UCSD-AML1 (cell line): ENCODE data around the gene DUSP22.

ENCODE experiments used
- DNase-seq: peaks from one replicate; lab custom pipeline; 2025; ENCODE audit not compliant: unreplicated experiment; lab: John Stamatoyannopoulos, UW

DUSP22 gene

GRCh38 chr6:296151-297122, 4.2 kb downstream of the DUSP22 start:
- no peak for DNase-seq

DNA sequence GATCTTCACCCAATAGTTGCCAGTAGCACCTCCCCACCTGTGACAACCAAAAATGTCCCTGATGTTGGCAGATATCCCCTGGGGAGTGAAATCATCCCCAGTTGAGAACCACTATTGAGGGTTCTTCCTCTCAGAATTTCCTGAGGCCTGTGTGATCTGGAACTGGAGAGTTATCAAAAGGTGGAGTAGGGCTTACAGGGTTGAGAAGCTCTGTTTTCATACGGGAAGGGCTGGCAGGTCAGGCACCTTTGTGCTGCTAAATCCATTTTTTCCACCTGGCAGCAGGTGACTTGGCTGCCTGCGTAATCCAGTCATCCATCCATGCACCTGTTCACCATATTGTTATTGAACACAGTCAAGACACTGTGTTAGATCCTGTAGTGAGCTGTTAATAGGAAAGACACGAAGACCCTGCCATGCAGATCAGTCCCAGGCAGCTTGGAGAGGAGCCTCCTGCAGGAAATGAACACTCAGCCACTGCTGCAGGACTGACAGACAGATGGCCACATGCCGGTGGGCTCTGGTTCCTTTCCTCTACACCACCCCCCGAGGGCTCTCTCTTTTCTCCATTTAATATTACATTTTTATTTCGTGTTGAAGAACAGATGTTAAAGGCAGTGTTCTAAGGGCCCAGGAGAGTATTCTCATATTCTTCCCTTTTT, 5.4 kb downstream of the DUSP22 start:
- DNase-seq, result no peak

DNA sequence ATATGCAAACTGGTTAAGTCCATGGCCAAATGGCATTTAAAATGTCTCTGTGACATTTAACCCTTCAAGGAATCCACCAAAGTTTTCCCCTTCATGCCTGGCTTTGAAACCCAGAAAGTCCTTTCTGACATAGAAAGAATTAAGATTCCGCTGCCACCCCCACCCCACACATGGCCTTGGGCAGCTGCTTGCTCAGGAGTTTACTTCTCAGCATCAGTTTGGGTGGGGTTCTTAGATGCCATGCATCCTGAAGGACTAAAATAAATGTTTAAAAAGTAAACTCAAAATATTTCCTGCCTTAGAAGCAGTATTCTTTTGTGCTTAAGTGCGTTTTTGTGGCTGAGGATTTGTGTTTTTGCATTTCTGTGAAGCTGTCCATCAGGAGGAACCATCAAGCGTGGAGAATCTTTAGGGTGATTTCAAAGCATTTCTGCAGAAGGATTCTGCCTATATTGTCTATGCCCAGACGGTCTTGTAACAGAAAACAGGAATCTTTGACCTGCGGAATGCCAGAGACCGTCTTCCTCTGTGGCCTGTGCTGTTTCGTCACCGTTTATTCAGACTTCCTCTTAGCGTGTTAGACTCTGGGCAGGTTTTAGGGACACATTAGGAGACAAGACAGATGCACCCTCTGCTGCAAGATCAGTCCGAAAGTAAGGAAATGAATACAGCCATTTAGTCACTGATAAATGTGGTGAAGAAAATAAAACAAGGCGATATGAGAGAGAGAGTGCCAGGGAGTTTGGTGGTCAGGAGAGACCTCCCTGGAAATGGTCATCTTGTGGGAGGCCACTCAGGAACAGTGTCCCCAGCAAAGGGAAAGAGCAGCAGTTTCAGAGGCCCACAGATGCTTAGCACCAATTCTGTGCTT, 6.2 kb downstream of the DUSP22 start:
- DNase-seq, result no peak

GRCh38 chr6:299104-299980, 7.1 kb downstream of the DUSP22 start:
- DNase-seq, result no peak

DNA sequence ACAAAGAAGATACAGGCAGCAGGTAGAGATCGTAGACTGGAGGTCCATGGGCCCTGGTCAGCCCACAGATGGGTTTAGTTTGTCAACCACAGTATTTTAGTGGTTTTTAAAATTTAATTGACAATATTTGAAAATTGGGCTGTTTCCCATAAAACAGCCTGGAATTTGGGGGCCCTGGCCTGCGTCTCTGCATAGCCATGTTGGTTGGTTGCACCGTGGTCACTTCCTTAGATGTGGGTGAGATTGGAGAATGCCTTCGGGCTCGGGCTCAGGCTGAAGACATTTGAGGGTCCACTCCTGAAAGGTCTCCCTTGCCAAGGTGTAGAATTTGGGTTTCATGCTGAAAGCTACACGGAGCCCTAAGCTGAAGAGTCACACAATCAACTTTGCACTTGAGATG, 7.7 kb downstream of the DUSP22 start:
- no peak for DNase-seq

DNA sequence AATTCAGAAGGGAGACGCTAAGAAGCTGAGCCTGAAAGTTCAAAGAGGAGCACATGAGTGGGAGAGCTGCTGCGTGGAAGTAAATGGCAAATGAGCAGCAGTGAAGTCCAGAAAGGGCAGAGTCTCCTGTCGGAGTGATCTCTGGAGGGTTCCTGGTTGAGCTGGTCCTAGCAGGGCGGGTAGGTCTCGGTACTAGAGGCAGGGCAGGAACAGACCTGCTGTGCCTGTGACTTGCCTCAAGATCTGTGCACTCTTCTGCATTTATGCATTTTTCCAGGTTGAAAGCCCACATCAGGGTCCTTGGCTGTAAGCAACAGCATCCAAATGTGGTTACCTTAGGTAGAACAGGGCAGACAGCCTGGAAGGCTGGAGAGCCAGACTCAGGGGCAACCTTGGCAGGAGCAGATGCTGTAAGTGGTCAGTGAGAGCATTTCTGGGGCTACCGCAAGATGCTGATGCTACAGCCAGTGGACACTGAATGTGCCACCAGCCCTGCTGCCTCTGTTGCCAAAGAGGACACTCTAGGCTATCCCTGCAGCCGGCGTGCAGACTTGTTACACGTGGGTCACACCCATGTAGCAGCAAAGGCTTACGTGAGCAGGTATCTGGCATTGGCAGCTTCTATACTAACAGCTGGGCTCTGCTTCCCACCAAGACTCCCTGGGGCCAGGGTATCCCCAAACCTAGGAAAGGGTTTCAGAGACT, 8.4 kb downstream of the DUSP22 start:
- DNase-seq, result no peak

DNA sequence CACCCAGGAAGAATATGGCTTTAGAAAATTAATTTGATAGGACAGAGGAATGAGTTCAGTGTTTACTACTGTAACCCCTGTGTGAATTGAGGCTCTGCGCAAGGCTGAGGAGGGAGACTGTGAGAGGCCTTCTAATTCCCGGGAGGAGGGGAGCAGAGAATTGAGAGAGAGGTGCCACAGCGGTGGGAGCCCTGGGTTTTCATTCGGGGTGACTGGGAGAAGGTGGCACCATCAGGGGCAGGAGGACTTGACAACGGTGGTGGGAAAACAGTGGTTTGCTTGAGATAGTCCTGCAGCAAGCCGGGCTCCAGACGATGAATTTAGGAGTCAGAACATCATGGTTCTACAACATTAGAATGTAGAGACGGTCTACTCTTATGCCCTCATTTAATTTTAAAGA, 9.2 kb downstream of the DUSP22 start:
- DNase-seq, result no peak

DNA sequence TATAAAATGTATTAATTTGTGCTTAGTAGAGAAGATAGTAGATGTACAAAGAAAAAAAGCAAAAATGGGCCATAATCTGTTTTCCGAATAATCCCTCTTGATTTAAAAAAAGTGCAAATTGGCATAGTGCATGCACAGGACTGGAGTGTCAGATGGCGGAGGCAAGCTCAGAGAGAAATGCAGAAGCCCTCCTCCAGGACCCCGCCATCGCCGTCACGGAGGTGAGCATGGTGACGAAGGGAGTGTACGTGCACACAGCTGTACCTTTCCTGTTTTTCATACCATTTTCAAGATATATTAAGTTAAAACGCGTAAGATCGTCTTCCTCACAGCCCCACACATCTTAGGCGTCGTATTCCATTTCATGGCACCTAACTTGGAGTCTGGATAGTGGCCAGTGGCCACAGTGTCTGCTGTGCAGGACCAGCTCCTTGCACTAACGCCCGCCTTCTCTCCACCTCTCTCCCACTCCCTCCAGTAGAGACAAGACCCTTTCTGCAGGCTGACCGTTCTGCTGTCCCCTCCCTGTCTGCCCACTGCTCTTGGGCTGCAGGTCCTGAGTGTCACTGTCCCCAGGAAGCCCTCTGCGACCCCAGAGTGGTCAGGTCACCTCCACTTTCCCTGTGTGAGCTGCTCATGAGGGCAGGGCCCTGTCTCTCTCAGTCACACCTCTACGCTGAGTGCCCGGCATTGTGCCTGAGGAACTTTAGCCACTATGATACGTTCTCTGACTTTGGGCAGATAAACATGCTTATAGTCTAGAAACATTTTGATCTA, 9.8 kb downstream of the DUSP22 start:
- no peak for DNase-seq

DNA sequence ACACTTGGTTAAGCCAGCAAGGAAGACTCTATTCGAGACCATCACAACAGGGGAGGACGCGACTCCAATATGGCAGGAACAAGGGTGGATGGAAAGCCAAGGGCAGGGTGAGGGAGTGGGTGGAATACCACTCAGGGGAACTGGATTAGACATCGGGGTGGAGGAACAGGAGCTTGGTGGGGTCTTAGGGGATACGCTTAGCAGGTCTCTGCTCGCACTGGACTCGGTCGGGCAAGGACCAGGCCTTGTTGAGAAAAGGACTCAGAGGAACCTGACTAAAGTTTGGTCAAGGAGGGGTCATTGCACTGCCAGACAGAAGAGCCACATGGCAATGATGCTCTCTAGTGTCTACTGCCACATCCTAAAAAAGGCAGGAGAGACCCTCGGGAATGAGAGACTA, 10.5 kb downstream of the DUSP22 start:
- no peak for DNase-seq

- no peak for DNase-seq
Observed at GRCh38 chr6:303263-303662, 11.0 kb downstream of the DUSP22 start.

DNA sequence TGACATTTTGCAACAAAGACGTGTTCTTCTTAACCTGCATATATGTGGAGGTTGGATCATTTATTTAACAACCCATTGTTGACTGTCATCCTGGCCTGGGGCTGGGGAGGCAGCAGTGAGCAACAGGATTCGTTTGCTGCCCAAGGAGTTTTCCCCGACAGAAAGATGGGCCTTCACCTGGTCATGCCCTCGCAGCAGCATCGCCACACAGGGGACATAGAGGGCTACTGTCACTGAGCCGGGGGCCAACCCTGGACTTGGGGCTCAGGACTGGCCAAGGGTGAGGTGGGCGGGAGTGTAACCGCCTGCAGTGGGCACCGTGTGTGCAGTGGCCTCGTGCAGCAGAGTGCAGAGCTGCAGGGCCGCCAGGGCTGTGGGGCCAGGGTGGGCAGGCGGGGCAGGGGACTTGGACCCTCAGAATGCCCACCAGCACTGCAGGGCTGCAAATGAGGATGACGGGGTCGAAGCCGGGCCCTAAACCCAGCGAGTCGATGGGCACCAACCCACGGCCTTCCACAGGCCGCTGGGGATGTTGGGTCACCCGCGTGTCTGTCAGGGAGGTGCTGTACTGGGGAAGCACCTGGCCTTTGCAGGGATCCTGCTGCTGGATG, 11.8 kb downstream of the DUSP22 start:
- DNase-seq, result no peak

- DNase-seq, result no peak
Observed at GRCh38 chr6:304833-305370, 12.6 kb downstream of the DUSP22 start.

DNA sequence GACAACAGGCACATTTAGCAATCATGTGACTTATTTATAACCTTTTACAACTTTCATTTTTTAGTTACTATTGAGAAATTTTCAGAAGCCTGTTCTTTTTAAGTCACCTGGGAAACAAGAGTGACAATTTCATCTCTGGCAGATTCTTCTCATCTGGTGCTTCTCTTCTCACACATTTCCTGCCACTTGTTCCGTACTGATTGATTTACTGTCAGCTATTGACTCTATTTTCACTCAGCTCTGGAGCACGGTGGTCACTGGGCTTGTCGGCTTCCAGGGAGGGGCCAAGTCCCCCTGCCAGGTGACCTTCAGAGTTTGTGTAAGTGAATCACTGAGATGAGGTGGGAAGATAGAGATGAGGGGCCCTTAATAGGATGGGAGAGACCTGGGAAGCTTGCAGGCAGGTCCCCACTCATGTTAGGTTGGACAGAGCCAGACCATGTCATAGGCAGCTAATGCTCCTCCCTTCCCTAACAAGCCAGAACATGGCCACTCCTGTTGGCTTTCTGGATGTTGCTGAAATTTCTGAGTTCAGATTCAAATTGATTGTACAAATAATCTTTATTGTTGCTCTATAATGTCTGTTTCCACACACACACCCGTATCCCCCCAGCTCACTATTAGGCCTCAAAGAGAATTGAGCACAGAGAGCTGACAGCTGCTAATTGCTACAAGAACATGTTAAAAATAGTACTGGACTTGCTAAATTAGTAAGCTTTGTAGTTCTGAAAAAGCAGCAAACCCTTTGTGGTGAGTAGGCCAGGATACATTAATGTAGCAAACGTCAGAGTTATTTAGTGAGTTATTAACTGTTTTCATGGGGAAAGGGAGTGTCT, 13.3 kb downstream of the DUSP22 start:
- DNase-seq, result no peak

DNA sequence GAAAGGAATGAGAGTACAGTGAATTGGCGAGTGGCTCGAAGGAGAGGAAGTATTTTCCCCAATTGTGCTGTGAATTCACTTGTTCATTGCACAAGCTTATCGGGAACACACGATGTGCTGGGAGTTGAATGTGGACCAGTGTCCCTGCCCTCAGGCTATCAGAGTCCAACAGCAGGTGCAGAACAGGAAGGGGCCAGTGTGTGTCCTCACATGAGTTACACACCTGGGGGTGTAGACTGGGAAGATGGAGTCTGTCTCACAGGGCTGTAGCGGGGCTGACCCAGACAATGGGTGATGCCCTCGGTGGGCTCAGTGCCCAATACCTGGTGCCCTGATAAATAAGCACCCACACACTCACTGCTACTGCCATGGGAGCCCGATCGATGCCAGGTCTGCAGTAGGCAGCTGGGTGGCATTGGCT, 14.4 kb downstream of the DUSP22 start:
- DNase-seq, result no peak

GRCh38 chr6:307065-307814, 15.0 kb downstream of the DUSP22 start:
- DNase-seq, result no peak

DNA sequence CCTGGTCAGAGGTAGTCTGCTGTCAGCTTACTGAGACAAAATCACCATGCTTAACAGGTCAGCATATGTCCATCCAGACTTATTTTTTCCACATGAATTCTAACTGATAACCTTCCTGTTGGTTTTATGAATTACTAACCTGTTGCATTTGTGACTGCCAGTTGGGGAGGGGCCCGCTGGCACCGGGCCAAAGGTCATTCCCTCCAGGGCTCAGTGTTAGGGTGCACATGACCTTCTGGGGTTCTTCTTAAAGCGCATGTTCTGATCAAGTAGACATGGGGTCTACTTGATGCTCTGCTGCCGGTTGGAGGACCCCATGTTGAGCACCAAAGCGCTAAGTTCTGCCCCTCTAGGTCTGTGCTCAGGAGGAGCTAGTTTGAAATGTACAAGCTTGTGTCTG, 15.6 kb downstream of the DUSP22 start:
- DNase-seq, result no peak

GRCh38 chr6:308307-308706, 16.0 kb downstream of the DUSP22 start:
- no peak for DNase-seq
